GM18508 (cell line): ENCODE results near the gene DNAJC9.

Experiments
- ATAC-seq: cut with Tn5 transposase; IDR thresholded peaks from one replicate; pipeline ENCODE4 v1.9.1; 2021; ENCODE audit warnings: moderate number of reproducible peaks; ENCODE audit not compliant: insufficient read depth, unreplicated experiment

The DNAJC9 gene

DNA sequence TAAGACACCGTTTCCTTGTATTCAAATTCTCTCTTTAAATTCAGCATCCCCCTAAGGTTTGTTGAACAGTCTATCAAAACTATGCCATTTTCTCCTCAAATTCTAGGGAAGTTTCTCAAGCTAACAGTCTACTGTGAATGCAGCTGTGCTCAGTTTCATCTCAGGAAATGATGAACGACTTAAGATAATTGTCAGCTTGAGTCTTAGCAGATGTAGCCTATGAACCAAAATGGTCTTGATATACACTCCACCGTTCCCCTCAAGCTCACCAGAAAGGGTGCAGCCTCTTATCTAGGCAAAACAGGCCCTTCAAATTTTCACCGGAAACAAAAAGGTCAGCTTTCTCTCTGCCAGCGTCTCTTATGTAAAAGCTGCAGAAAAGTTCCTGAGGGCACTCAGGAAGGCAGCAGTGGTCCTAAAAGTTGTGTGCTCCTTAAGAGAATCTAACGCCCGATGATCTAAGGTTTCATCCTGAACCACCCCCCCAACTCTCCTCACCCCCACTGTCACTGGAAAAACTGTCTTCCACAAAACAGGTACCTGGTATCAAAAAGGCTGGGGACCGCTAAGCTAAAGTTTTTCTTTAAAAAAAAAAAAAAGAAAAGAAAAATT lies 2.1 kb downstream of the DNAJC9 start:
- no peak for ATAC-seq

GRCh38 chr10:73239908-73240307 lies 7.1 kb downstream of the DNAJC9 start:
- ATAC-seq = no peak

GRCh38 chr10:73238990-73239566 lies 8.0 kb downstream of the DNAJC9 start:
- no peak for ATAC-seq

GRCh38 chr10:73234695-73235094 lies 12.4 kb downstream of the DNAJC9 start:
- no peak for ATAC-seq

DNA sequence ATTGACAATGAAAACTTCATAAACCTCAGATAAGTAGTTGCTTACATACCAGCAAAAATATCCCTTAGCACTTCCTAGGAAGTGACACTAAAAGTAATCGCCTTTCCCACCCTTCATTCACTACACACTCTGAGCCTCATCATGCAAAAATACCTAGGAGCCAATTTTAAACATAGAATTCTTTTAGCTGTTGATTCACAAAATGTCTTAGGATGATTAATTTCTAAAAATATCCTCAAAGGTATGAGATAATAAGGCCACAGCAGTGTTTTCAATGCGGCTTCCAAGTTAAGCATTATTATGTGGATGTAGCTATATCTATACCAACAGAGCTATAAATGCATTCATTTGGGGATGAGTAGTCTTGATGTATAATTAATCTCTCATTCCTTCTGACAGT lies 13.2 kb downstream of the DNAJC9 start:
- ATAC-seq = no peak

DNA sequence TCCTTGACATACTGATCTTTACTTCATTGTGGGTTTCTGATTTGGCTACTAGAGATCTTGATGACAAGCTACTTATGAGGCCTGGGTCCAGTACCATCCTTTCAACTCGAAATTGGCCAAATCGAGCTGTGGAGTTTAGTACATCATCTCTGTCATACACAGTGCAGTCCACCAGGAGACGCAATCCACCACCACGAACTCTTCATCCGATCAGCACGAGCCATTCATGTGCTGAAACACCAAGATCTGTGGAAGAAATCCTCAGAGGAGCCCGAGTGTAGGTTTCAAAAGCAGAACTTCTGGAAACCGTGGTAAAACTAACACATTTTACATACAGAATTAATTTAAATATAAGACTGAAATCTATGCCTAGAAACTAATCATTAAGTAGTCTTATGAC lies 14.2 kb downstream of the DNAJC9 start:
- no peak for ATAC-seq

DNA sequence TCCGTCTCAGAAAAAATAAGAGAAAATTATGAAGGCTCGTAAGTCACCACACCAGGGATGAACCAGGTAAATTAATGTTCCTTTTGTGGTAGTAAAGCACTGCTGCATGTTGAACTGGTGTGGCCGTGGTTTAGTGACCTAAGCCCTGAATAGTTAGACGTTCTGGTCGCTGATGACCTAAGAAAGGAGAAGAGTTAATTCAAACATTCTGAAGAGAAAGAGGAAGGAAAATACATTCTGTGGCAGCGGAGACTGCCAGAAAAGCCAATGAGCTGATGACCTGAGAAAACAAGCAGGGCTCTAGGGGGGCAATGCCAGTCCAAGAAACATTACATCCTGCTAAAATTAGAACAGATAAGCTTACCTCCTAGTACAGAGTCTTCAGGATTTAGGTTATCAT lies 17.5 kb downstream of the DNAJC9 start:
- no peak for ATAC-seq

DNA sequence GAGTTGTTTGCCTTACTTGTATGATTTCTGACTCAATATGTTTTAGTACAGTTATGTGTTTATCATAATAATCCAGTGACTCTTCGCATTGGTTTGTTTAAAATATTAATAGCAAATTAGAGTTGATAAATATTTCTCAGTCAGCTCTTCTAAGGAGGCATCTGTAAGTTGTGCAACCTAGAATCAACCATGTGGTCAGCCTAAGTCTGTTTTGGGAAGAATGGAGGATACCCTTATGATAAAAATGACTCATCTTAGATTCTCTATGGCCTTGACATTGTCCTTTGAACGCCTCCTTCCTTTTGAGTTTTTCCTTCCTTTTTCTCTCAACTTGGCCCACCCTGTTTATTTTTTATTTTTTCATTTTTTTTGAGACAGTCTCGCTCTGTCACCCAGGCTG lies 18.8 kb downstream of the DNAJC9 start:
- ATAC-seq = no peak

DNA sequence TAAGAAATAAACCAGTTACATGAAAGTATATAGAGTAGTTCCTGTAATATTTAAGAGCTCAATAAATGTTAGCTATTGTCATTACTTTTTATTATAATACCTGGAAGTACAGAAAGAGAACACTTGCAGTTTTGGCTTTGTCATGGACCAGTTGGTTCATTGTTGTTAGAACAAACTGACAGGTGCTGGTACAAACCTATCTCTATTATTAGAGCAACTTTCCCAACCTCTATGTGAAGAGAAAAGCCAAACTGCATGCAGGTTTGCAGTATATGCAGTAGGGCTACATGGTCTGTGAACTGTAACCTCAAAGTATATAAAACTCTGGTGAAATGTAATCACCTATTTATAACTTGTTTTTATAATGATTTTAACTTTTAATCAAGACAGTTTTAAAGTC lies 20.4 kb downstream of the DNAJC9 start:
- no peak for ATAC-seq

- ATAC-seq = no peak
Measured at GRCh38 chr10:73225518-73225917, 21.5 kb downstream of the DNAJC9 start.

- ATAC-seq = no peak
Measured at GRCh38 chr10:73220989-73221388, 26.1 kb downstream of the DNAJC9 start.

- ATAC-seq = no peak
Measured at GRCh38 chr10:73219384-73219783, 27.7 kb downstream of the DNAJC9 start.

GRCh38 chr10:73218431-73219191 lies 28.4 kb downstream of the DNAJC9 start:
- no peak for ATAC-seq

DNA sequence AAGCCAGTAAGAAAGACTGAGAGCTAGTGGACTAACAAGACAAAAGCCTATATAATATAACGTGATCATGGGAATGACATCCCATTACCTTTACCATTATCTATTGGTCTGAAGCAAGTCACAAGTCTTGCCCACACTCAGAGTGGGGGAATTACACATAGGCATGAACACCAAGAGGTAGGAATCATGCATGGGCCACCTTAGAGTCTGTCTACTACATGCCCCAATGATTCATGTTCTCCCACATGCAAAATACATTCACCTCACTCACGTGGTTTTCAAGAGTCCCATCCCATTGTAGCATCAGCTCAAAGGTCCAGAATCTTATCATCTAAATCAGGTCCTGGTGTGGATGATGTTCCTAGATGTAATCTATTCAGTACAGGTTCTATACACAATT lies 29.4 kb downstream of the DNAJC9 start:
- ATAC-seq = no peak

DNA sequence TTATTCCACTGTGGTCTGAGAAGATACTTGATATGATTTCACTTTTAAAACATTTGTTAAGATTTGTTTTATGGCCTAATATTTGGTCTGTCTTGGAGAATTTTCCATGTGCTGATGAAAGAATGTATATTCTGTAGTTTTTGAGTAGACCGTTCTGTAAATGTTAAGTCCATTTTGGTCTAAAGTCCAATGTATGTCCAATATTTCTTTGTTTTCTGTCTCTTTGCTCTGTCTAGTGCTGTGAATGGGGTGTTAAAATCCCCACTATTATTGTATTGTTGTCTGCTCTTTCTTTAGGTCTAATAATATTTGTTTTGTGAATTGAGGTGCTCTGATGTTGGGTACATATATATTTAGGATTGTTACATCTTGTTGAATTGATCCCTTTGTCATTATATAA lies 31.3 kb downstream of the DNAJC9 start:
- ATAC-seq = no peak

- no peak for ATAC-seq
Measured at GRCh38 chr10:73211106-73211811, 35.8 kb downstream of the DNAJC9 start.

DNA sequence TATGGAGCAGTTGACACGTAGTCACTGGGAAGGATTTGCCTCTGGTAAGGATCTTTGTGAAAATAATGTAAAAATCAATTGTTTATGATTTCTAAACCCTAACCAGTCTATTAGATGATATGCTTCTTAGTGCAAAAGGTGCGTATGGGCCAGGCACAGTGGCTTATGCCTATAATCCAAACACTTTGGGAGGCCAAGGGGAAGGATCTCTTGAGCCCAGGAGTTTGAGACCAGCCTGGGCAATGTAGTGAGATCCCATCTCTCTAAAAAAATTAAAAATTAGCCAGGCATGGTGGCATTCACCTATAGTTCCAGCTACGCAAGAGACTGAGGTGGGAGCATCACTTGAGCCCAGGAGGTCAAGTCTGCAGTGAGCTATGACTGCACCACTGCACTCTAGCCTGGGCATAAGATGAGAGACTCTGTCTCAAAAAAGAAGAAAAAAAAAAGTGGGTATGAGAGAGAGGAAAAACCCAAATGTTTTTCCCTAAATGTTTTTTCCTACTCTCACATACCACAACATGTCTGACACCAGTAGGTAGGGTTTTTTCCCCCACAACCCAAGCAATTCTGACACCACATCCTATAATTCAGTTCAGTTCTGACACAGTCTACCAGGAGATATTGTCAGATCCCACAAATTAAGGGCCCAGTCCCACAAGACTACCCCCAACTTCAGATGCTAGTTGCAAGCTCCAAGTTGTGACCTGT lies 36.5 kb downstream of the DNAJC9 start:
- no peak for ATAC-seq

DNA sequence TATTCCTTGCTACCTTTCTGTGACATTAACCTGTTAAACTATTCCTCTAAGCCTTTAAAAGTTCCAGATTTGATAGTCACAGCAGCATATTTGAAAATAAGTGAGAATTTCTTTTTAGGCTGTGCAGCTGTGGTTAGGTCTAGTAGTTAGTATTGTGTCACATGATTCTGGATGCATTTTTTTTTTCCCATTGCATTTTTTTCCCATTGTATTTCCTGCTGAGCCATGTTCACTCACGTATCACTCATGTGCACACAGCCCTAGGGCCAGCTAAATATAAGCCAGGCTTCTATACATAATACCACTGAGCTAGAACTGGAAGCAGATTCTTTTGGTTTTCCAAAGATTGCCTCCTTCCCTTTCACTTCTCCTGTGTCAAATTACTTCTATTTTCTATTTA lies 37.4 kb downstream of the DNAJC9 start:
- no peak for ATAC-seq

GRCh38 chr10:73207883-73208282 lies 39.2 kb downstream of the DNAJC9 start:
- ATAC-seq = no peak

DNA sequence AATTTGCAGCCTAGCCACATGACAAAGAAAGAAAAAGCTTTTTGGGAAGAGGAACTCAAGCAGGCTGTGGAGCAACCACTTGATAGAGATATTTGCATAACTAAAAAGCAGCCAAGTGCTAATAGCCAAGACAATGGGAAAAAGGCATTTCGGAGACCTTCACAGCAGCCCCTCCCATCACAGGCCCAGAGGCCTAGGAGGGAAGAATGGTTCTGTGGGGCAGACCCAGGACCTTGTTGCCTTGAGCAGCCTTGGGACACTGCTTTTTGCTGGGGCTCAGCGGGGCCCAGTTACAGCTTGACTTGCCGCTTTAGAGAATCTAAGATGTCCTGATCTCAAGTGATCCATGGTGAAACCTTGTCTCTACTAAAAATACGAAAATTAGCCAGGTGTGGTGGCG lies 40.7 kb downstream of the DNAJC9 start:
- ATAC-seq = no peak

DNA sequence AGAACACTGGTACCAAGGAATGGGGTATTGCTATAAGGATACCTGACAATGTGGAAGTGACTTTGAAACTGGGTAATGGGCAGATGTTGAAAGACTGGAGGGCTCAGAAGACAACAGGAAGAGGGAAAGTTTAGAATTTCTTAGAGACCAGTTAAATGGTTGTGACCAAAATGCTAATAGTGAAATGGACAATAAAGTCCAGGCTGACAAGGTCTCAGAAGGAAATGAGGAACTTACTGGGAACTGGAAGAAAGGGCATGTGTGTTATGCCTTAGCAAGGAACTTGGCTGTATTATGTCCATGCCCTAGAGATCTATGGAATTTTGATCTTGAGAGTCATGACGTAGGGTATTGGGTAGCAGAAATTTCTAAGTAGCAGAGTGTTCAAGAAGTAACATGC lies 41.2 kb downstream of the DNAJC9 start:
- no peak for ATAC-seq
